Activated CD4-positive, CD25-positive, alpha-beta regulatory T cell (primary cell): Measurements from ENCODE around the gene OR52B2.

Source experiments
- DNase-seq, 4 experiments: peaks; one replicate each; lab custom pipeline; 2025; lab: John Stamatoyannopoulos, UW

Gene OR52B2

GRCh38 chr11:6170226-6170625, at the start of gene OR52B2:
Gene OR52B2, minus strand, starts transcription at chr11:6170326. Its CDS starts 0 bp downstream, at chr11:6170326.
- DNase-seq: no peak

DNA sequence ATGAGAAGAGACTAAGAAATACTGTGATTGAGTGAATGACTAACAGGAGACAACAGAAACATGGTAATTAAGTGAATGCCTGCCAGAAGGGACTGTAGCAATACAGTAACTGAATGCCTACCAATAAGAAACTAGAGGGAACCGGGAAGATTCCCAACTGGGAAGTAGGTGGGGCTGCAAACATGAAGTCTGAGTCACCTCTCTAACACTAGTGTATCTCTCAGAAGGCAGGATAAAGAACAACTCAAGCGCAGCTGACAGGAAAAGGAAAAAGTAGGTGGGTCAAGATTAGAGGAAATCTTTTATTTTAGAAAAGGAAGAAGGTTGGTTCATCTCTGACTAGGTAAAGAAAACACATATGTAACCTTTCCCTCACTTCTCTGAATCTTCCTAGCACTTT, 49.2 kb upstream of the OR52B2 start:
- no peak for DNase-seq

- no peak for DNase-seq
Measured at GRCh38 chr11:6217722-6218121, 47.6 kb upstream of the OR52B2 start.

- no peak for DNase-seq
Measured at GRCh38 chr11:6216501-6216900, 46.4 kb upstream of the OR52B2 start.

DNA sequence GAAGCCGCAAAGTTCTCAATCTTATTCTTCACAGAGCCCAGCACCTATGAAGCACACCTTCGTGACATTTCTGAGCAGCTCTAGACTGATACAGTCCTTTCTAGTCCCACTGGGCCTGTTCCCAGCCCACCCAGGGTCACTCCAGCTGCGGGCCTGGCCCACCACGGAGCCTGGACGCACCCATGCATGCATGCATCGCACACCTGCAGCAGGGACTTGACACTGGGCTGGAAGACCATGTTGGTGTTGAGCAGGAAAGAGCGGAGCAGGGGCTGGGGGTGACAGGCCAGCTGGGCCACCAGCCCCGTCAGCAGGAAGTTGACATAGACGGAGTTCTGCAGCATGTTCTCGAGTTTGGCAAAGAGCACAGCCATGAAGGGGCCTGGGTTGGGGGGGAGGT, 44.4 kb upstream of the OR52B2 start:
- DNase-seq: no peak

DNA sequence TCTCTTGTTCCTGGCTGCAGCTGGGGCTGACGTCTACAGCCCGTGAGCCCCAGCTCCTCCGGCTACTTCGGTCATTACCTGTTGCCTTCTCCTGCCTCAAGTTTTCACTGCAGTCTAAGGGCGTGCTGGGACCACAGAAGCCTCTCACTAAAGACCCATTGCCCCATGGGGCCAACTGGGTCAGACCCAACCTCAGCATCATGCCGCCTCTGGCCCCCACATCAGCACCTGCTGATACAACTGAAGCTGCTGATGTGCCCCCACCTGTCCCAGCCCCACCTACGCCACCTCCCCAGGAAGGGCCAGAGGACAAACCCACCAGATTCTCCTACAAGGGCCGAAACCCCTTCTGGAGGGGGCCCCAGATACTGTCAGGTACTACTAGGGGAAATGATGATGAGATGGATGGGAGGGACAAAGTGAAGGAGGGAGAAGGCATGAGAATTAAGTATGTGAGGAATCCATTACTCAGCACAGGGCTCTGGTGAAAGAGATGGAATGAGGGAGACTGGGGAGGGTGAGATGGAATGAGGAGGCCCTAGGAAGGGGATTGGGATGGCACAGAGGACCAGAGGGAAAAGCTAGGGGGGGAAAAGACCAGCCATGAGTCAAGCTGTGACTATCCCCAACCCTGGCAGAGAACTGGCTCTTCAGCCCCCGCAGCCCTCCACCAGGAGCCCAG, 40.3 kb upstream of the OR52B2 start:
- DNase-seq: no peak

- DNase-seq: no peak
Measured at GRCh38 chr11:6209801-6210200, 39.7 kb upstream of the OR52B2 start.

- no peak for DNase-seq
Measured at GRCh38 chr11:6206456-6207180, 36.5 kb upstream of the OR52B2 start.

DNA sequence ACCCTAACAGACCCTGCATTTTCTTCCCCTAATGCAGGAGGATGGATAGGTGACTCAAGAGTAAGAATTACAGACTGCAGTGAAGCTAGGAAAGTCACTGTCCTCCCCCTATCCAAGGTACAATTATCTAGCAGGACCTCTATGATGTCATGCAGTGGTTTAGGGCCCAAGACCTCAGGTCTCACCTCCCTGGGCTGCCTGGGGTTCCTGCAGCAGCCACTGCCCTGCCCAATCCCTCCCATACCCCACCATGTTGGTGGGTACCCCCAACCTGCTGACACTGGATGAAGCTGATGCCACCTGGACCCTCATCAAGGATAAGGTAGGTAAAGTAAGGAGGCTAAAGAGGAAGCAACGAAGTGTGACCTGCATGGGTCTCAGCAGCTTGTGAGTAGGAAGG, 35.2 kb upstream of the OR52B2 start, which contains the start of gene C11orf42:
Gene C11orf42, plus strand, starts transcription at position 192 of the 400 bp plus-strand sequence. Its CDS starts 59 bp downstream, at position 251.
- DNase-seq: no peak

GRCh38 chr11:6204706-6205105, 34.6 kb upstream of the OR52B2 start:
- no peak for DNase-seq

DNA sequence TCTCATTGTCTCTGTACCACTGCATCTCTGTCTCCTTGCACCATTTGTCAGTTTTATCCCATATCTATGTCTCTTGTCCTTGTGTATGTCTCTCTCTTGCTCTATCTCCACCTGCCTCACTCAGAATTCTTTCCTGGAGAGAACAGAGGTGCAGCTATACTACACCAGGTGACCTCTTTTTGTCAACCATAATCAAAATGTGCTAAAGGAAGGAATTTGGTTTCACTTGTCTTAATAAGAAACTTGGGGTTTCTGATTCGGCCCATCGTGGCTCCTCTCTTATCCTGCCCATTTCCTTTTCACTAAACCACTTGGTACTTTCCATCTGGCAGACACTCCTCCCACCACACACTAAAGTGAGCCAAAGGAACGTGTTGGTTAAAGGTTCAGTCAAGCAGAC, 33.2 kb upstream of the OR52B2 start:
- DNase-seq: no peak

GRCh38 chr11:6202041-6202440, 31.9 kb upstream of the OR52B2 start:
- DNase-seq: no peak

DNA sequence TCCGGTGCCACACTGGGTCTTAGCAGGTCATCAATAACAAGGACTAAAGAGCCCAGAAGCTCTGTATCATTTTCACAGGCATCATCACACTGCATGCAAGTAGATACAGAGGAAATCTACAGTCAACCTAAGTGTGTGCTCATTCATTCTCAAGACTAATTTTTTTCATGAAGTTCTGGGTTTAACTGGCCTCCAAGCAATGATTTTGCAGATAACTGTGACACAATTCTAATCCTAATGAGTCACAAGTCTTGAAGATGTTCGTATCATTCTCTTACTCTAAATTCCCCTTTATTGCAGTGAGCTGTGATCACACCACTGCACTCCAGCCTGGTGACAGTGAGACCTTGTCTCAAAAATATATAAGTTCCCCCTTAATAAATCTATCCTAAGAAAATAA, 31.4 kb upstream of the OR52B2 start:
- DNase-seq: no peak

GRCh38 chr11:6200975-6201374, 30.8 kb upstream of the OR52B2 start:
- DNase-seq: no peak

- no peak for DNase-seq
Measured at GRCh38 chr11:6199174-6199810, 29.2 kb upstream of the OR52B2 start, which contains the start of gene OR52W1. Gene OR52W1, plus strand, starts transcription at chr11:6199224. Its CDS starts 0 bp downstream, at chr11:6199224.

DNA sequence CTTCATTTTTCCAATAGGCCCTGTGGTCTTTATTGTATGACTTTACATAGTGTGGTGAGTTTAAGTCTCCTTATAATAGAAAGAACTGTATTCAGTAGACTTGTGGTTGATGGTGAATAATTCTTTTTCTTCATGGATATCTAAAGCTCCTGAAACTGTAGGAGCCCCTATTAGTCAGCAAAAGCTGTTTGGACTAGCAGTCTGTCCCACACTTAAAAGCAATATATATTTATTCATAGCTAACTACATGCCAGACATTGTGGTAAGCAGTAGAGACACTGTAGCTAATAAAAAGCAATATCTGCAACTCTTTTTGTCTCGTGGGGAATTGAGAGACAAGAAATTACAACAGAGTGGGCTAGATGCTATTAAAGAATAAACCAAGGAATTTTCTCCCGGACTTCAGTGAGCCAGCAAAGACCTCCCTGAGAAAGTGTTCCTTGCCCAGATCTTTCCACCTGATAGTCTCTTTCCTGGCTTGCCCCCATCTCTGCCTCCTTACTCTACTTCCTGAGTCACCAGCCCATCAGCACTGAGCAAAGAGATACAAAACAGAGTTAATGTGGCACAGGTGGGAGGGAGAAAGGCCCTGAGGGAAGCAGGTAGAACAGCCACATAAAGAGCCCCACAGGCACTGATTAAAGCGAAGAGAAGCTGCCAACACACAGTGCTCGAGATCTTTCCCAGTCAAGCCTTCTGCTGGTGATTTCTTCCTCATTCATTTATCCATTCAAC, 27.5 kb upstream of the OR52B2 start:
- no peak for DNase-seq

GRCh38 chr11:6196396-6196795, 26.3 kb upstream of the OR52B2 start:
- DNase-seq: no peak

- no peak for DNase-seq
Measured at GRCh38 chr11:6194065-6194581, 24.0 kb upstream of the OR52B2 start.

DNA sequence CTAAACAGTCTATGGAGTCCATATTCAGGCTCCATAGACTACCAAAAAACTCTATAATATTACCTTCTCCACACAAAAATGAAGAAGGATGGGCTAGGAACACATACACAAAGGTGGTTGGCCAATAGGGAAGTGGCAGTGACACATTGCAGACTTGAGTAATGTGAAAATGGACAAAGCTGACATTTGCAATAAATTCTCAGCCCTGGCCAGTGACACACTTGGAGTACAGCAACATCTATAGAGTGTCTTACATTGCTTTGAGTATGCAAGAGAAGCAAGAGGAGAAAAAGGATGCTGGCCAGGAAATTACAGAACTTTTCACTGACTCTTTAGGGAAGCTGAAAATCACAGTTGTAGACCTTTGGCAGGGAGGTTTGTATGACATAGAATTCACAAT, 21.6 kb upstream of the OR52B2 start:
- no peak for DNase-seq

DNA sequence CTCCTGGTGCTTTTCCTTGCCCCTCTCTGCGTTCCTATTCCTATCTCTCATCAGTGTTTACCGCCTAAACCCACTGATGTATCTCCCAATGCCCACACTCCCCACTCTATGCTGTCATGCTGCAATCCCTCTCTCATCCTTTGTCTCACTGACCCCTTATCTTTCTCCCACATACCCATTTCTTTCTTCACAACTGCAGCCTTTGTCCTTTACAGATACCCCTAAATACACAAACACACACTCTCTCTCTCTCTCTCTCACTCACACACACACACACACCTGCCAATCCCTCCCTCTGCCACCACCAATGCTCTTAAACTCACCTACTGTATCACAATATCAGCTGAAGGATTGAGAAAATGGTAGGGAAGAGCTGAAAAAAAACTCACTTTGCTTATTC, 5.3 kb upstream of the OR52B2 start:
- no peak for DNase-seq

DNA sequence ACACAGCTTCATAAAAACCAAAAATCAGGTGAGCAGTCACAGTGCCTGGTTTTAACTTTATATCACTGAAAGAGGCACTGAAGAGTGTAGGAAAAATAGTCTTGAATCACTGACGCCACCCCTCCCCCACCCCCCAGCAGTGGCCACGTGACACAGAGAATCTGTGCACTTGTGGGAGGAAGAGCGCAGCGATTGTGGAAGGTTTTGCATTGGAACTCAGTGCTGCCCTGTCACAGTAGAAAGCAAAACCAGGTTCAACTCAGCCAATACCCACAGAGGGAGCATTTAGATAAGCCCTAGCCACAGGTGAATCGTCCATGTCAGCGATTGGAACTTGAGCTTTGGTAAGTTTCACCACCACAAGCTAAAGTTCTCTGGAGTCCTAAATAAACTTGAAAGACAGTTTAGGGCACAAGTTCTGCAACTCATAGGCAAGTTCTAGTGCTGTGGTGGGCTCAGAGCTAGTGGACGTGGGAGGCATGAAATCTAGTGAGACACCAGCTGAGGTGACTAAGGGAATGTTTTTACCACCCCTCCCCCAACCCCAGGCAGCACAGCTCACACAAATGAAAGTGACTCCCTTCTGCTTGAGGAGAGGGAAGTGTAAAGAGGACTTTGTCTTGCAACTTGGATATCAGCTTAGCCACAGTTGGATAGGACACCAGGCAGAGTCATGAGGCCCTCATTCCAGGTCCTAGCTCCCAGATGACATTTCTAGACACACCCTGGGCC, 13.3 kb downstream of the OR52B2 start:
- DNase-seq: no peak
